DMS53 treated with DMSO at 0.1 percent for 48 hours (cell line): ENCODE data around the gene ARHGAP42.

Experiments used
- DNase-seq: peaks from one replicate; lab custom pipeline; 2025; ENCODE audit not compliant: unreplicated experiment; lab: John Stamatoyannopoulos, UW

Gene ARHGAP42

DNA sequence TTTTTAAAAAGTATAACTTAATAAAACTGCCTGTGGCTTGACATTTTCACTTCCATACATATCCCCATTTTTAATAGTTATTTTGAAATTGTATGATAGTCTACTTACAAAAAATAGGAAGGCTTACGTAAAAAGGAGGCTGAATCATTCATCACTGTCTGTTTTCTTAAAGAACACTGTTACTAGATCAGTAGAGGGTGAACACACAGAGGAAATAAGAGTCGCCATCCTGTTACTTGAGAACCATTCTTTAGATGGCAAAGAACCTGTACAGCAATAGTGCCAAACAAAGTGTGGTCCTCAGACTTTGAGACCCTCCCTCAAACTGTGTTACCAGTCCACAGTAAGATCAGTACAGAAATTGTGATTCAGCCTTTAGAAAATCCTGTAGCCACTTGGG is 261.8 kb downstream of the ARHGAP42 start:
- no peak for DNase-seq

DNA sequence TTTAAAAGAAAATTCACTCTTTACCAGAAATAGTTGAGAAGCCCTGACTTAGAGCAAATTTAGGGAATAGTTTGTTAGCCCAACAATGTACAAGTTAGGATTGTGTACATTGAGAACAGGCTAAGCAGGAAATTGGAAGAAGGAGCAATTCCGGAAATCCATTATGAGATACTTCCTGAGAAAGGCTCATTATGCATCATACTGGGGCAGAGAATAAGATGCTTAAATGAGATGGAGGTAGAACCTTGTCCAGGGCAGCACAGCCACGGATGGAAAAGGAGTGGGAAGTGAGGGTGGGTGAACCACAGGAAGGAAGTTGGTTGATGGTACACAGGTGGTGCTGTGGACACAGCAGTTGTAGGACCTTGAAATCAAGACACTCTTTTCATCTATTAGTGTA is 262.4 kb downstream of the ARHGAP42 start:
- no peak for DNase-seq

DNA sequence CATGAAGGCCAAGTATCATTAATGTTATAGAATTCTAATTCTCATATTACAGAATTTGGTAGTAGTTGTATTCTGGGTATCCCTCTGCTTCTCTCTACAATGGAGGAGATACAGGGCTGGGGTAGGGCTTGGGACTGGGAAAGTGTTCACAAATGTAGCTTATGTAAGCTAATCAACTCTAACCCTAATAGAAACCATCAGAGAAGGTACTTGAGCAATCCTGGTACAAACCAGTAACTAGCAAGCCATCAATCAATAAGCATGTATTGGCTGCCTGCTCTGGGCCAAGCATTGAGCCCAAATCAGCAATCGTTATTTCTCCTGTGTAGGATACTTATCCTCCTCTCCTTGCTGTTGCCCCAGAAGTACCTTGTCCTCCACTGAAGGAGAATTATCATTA is 268.2 kb downstream of the ARHGAP42 start:
- no peak for DNase-seq

DNA sequence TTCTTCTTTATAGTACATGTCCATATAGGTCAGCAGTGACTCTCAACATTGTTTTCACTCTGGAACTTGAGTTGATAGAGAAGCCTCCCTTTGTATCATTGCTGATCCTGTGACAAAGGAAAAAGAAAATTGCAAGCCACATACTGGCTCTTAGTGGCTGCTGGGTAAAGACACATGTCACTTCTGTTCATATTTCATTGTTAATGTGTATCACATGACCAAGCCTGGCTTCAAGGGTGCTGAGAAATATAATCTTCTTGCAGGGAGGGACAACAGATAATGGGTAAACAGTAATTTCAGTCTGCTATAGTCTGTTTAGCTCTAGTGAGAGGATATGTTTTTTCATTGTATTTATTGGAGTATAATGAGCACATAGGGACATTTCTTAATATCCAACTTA is 269.3 kb downstream of the ARHGAP42 start:
- no peak for DNase-seq

DNA sequence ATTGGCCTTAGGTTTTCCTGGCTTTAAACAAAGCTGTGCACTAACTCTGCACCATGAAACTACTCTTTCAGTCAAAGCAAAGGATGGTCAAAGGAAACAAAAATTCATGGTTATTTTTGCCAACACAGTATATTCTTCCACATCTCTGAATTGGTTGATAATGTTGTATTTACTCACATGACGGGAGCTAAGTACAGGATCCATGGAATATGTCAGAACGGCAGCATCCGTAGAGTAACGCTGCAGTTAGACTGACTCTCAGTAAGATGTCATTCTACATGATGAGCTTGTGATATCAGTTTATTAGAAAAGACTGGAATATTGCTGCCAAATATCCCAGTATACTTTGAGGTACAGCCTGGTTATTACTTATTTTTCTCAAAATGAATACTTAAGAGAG is 270.4 kb downstream of the ARHGAP42 start:
- DNase-seq: no peak

DNA sequence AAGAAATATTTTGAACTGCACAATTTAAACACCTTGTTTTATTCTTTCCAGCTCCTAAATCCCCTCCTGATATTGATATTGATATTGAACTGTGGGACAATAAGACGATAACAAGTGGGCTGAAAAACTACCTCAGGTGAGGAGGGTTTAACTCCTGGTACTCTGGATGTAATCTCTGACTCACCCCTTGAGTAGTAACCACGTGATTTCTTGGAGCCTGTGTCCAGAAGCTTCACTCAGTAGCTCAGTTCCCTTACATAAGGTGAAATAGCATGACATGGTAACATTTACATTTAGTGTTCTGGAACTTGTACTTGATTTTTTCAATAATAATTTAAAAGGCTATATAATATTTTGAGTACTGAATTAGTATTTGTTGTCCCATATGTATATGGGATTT is 274.5 kb downstream of the ARHGAP42 start:
- peak; percentile 25 for DNase-seq

DNA sequence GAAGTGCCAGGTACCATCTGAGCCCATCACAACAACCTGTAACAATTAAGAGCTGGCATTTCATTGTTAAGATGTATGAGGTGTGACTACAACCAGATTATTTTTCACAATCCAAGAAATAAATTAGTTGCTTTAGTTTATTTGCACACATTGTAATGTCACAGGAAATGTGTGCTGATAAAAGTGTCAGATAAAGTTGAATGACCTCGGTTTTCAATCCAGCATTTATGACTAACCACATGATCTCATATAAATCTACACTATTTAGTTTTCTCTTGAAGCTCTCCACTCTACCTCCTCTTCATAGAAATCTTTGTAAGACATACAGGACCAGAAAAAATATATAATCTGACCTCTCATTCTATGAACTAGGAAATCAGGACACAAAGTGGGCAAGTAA is 276.3 kb downstream of the ARHGAP42 start:
- no peak for DNase-seq

DNA sequence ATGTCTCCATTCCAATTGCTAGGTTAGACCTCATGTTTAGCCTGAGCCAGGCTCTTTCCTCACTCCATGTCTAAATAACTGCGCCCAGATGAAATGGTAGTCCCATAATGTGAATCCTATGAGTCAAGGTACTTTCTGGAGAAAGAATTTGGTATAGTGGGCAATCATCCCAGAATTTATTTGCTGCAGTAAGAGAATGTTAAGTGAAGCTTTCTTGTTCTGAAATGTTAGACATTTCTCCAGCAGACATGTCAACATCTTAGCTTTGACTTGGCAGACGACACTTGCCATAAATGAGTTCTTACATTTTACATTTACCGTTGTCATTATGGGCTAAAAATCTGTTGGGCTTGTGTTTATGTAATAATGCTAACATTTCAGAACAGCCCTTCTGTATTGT is 277.3 kb downstream of the ARHGAP42 start:
- DNase-seq: no peak

DNA sequence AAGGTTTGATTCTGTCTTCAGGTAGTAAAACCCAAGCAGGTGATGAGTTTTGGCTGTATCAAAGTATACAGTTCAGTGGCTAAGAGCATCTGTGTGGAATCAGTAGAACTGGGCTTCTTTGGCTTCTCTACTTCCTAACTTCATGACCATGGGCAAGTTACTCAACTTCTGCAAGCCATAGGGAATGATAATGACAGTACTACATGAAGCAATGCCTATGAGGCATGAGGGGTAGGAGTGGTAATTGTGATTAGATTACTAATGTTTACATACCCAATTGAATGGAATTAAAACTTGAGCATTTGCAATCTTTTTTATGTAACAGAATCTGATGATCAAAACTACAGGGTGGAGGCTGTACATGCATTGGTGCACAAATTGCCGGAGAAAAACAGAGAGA is 278.3 kb downstream of the ARHGAP42 start:
- DNase-seq: no peak

DNA sequence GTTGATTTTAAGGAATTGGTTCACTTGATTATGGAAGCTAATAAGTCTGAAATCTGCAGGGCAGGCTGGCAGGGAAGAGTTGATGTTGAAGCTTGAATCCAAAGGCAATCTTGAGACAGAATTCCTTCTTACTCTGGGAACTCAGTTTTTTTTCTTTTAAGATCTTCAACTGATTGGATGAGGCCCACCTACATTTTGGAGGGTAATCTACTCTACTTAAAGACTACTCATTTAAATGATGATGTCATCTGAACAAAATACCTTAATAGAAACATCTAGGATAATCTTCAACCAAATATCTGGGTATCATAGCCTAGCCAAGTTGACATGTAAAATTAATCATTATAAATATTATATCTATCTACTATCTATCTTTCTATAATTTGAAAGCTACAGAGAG is 279.3 kb downstream of the ARHGAP42 start:
- no peak for DNase-seq

DNA sequence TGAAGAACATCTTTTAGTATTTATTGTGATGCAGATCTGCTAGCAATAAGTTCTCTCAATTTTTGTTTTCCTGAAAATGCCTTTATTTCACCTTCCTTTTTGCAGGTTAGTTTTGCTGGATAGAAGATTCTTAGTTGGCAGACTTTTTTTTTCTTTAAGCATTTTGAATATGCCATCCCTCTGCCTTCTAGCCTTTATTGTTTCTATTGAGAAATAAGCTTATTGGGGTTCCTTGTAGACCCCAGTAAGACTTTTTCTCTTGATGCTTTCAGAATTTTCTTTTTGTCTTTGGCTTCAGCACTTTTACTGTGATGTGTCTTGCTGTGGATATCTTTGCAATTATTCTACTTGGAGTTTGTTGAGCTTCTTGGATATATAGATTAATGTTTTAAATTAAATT is 281.9 kb downstream of the ARHGAP42 start:
- no peak for DNase-seq

DNA sequence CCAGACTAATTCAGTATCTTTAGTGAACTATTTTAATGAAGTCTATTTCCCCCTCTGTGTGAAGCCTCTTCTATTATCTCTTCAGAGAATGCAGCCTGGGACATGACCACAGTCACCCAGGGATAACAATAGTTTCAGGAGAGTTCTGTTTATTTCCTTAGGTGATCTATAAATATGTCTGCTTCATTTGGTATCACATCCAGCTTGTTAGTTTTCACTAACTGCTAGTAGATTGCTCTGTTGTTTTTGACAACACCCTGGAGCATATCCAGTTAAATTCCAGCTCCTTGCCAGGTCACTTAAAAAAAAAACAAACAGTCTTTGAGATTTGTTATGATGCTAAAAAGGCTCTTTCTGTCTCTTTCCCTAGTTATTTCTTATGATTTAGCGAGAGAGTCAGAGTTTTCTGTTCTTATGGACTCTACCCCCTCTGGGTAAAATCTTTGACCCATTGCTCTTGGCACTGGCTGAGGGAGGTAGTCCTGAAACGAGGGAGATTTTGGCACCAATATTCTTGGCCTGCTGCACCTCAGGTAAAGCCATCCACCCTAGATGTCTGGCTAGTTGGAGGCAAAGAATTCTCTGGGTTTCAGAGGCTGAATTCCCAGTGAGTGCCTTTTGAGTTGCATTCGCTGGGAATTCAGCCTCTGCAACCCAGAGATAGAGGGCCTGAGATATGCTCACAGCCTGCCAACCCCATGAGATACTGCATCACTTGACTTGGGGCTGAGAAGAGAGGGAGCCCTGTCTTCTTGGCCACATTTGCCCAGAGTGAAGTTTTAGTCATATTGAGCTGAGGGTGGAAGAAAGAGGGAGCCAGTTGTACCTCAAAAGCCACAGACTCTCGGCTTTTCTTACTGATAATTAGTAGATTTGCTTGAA is 283.4 kb downstream of the ARHGAP42 start:
- no peak for DNase-seq

DNA sequence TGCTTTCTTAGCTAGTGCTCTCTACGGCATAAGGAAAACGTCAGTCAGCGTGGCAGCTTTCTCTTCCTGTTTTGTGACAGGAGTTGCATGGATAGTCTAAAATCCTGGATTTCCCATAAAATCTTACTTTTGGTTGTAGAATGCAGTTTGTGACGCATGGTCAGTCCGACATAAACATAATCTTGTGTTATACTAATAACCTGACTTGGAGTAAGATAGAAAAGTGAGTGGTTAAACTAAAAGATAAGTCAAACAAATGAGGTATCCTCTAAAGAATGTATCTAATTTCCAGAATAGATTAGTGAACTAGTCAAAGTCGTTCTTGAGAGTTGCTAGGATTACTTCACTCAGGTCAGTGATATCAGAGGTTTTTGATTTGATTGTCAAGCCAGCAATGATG is 285.0 kb downstream of the ARHGAP42 start:
- DNase-seq: no peak

DNA sequence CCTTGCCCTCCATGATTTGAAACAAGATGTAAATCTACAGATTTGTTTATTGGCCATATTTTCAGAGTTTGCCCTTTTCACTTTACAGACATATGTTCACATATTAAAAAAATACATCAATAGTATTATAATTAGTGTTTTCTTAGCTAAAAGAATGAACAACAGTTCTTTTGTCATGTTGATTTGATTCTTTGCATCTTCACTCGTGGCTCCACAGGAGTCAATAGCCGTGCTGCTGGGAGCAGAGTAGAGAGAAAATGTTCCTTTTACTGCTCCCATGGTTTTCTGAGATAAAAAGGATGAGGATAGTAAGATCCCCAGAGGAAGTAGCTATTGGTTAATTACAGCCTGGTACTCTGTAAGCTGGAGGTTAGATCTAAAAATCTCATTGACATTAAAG is 291.4 kb downstream of the ARHGAP42 start:
- DNase-seq: no peak

DNA sequence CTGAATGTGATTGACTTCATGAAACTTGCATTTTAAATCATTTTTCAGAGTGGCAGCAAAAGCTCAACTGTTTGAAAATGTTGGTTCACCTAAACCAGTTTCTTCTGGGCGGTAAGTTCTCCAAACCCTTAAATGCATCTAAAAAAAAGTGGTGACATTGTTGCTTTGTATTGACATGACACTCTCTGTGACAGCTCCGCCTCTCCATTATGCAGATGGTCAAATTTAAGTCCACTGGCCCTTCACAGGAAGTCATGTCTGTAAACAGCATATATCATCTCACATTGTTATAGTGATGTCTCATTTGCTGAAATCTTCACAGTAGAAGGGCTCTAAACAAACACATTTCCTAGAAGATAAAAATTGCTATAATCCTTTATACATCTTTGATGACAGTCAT is 291.9 kb downstream of the ARHGAP42 start:
- no peak for DNase-seq

DNA sequence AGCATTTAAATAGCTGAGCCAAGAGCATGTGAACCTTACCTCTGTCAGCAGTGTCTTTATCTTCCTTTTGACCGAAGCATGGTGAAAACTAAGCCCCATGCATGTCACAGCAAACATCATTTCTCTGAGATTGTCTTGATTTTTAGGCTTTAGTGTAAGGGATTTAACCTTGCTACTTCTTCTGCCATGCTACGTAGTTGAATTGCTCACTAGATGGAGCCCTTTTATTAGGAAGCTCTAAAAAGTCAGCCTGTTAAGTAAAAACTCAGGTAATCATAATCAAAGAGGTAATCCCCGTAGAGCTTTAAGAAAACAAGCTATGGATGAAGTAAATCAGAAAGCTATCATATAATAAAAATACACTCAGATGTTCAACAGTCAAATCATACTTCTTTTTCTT is 293.1 kb downstream of the ARHGAP42 start:
- peak; percentile 47 for DNase-seq

DNA sequence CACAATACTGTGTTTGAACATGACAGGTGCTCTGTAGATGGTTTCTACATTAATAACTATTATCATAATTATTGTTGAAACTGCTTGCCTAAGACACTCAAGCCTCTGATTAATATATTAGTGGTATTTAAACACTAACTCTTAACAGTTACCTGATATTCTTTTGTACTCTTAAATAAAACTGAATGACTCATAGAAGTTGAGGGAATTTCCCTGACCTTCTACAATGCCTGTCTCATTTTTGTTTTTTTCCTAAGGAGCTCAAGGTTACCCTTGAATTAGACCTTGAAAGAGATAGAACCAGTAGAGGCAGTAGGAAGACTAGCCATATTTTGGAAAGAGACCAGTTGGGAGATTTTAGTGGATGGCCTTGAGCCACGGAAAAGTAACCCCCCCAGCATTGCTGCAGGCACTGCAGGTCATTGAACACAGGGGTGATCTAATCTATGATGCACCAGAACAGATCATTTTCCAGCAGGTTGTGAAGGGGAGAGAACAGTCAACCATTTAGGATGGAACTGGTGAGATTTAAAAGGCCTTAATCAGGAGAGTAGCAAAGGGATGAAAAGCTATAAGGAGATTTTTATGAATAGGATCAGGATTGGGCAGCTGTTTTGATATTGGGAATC is 294.2 kb downstream of the ARHGAP42 start:
- DNase-seq: no peak

DNA sequence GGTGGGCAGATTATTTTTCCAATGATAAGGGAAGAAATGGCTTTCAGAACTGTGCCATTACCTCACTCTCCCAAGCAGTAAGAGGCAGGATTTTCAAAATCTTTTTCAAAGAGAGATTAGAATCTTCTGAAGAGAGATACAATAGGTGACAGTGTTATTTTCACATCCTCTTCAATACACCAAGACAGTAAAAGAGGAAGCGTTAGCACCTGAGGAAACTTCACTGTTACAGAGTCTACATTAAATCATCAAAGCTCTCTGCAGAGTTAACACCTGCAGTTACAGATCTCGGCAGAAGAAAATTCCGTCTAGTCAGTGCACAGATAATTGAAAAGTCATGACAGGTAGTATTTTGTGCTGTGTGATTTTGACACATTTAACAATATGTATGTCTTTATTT is 297.6 kb downstream of the ARHGAP42 start:
- no peak for DNase-seq

DNA sequence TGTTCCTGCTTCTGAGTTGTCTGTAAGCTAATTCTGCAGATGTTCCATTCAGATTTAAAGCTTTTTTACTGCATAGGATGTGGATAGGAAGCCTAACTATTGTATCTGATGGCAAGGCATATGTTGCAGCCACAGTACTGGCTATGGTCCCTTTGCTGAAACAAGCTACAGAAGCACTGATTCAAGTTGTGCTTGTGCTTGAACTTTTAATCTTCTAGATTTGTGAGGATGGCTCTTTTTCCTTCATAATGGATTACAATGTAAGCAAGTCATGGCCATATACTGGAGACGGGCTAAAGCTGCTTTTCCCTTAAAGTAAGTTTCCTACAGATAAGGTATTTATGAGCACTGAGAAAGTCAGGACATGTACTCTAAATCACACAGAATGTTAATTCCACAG is 303.8 kb downstream of the ARHGAP42 start:
- DNase-seq: no peak

DNA sequence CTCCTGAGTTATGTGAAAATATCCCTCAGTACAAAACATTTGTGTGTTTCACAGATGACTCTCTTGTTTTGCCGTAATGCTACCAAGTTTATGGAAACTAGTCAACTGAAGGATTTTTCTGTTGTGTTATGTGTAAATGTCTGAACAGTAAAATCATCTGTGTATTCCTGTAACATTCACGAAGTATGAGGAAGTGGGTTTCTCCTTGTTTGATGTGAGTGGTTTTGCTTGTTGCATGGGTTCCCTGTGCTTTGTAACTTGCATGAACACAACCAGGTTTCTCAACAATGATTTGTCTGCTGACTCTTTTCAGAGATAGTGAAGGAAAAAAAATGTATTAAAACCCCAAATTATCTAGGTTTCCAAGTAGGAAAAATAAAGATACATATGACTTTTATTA is 304.5 kb downstream of the ARHGAP42 start:
- no peak for DNase-seq

DNA sequence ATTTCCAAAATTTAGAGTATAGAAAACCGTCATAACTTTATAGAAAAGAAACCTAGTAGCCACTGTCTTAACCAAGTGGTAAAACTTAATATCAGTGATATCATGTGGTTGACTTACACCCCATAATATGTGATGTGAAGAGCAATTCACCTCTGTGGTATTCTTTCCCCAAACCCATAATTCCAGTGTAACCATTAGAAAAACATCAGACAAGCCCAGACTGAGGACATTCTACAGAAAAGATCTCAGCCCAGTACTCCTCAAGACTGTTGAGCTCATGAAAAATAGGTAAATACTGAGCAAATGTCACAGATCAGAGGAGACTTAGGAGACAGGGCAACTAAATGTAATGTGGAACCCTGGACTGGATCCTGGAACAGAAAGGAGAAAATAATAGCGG is 307.9 kb downstream of the ARHGAP42 start:
- DNase-seq: no peak

DNA sequence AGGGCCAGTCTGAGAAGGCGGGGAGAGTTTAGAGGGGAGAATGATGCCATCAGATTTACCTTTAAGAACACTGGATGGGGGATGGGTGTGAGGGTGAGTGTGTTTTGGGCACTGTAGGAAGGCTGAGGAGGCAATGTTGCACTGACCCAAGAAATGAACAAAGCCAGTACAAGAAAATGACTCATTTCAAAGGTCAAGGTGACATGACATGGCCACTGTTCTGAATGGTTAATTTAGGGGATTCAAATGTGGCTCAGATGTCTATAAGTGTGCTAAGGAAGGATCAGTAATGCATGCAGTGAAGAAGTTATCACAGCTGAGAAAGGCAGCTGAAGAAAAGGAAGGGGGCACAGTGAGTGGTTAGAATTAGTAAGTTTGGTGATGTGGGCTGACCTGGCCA is 312.7 kb downstream of the ARHGAP42 start:
- DNase-seq: no peak

DNA sequence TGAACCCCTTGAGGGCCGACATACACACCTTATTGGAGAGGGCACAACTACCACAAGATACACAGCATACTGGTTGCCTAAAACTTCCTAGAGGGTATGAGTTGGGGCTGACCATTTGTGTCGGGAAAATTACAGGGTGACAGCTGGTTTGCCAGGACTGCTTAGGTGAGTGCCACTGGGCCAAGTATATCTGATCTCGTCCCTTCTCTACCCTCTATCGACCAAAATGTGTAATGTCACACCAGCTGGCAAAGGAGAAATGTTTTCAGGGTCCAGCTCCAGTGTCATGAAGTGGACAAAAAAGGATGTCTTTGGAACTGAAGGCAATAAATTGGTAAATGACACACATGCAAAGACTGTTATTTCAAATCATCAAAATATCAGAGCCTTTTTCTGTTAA is 316.4 kb downstream of the ARHGAP42 start:
- no peak for DNase-seq
